Stomach (tissue), 9 donors: ENCODE measurements around the gene GOLGA6L7. TPM values are rescaled to one million over a fixed set of nuclear protein-coding genes. Genes with fewer than 3 reads are reported as not detected.
A peak's percentile ranks its signal among the peaks of the same experiment; 100 is the strongest.

Source experiments
- DNase-seq, 2 donors: peaks; one replicate each; pipeline versions ENCODE4 v3.0.0 to v3.0.0-alpha.2; 2013 to 2019
- H3K27ac ChIP-seq, 5 donors: fragments of 200-600 bp in 4 of 5; sonication (generic) in 4 of 5; one replicate each; pipeline ENCODE4 v1.5.1; 2013 to 2019; ENCODE audit warnings: mild to moderate bottlenecking in 1 of 5, moderate library complexity in 1 of 5
- H3K27me3 ChIP-seq, 3 donors: fragments of 200-600 bp; sonication (generic); one replicate each; pipeline ENCODE4 v1.5.1; 2017 to 2019; ENCODE audit warnings: mixed run types in 1 of 3
- H3K36me3 ChIP-seq, 4 donors: fragments of 200-600 bp; sonication (generic); 1 replicate in 3 of 4; 2 replicates in 1 of 4; pipeline ENCODE4 v1.5.1; 2016 to 2019
- H3K4me1 ChIP-seq, 4 donors: fragments of 200-600 bp; sonication (generic); one replicate each; pipeline ENCODE4 v1.5.1; 2016 to 2019
- H3K4me3 ChIP-seq, 4 donors: fragments of 200-600 bp; sonication (generic) in 3 of 4; one replicate each; pipeline ENCODE4 v1.5.1; 2016 to 2019; ENCODE audit warnings: mild to moderate bottlenecking in 1 of 4
- H3K9me3 ChIP-seq, 4 donors: fragments of 200-600 bp; sonication (generic); one replicate each; pipeline ENCODE4 v1.5.1; 2016 to 2019
- CTCF ChIP-seq, 7 experiments: fragments of 450-650 bp in 4 of 7; fragments of 200-600 bp in 3 of 7; sonication (generic) in 3 of 7; IDR thresholded peaks; one replicate each; pipeline ENCODE4 v1.5.1; 2016 to 2019; ENCODE audit warnings: antibody characterized with exemption in 7 of 7, control low read depth in 2 of 7, mild to moderate bottlenecking in 1 of 7
- EP300 ChIP-seq: sonication (generic); formaldehyde crosslinking; IDR thresholded peaks from one replicate; pipeline ENCODE4 v1.6.1; 2017; ENCODE audit warnings: antibody characterized with exemption
- POLR2A ChIP-seq, 4 donors: fragments of 450-650 bp; IDR thresholded peaks; one replicate each; pipeline ENCODE4 v1.6.1; 2016; ENCODE audit warnings: antibody characterized with exemption in 4 of 4, control low read depth in 2 of 4, mild to moderate bottlenecking in 1 of 4, moderate library complexity in 1 of 4
- POLR2AphosphoS5 ChIP-seq, 3 donors: sonication (generic); formaldehyde crosslinking; IDR thresholded peaks; one replicate each; pipeline ENCODE4 v1.6.1; 2016; ENCODE audit warnings: antibody characterized with exemption in 3 of 3
- WGBS, 5 donors: extraction: QIAGEN DNeasy Blood & Tissue Kit in 3 of 5; methylation state at CpG; one replicate each; pipeline versions ENCODE4 v1.1.5 to v1.1.7; 2013 to 2018; 5-methylcytosine and 5-hydroxymethylcytosine counted together
- intact Hi-C: fragments of 100-400 bp; cut with DNase I; formaldehyde crosslinking; loops from one replicate; pipeline ENCODE4 v1.15.1; 2023; ENCODE audit warnings: low total_unique reads
- polyA plus RNA-seq, 3 donors: library from polyadenylated mRNA; stranded (reverse); fragments of 200-250 nt; gene quantifications; one replicate each; pipeline ENCODE4 v1.2.3, GENCODE V29; 2013
- total RNA-seq, 5 donors: library from RNA; depleted of rRNA; stranded (reverse); fragments of >200 nt; gene quantifications; one replicate each; pipeline versions ENCODE4 v1.1.0 to v1.2.3, GENCODE V29; 2014 to 2016
- donor health status: healthy with polysubstance abuse.
- donor health status: Bipolar disorder and iron deficiency.
- donor health status: healthy.

Gene GOLGA6L7
- total and polyA plus RNA-seq, 8 donors, result not detected

GRCh38 chr15:28885128-28885629 lies 36.7 kb upstream of the GOLGA6L7 start:
- Histone ChIP-seq H3K4me1 (peaks cover 7 to 18% (median 15%) of the 10 kb centered on the region in 4 donors), H3K27me3 (peaks cover 0 to 49% (median 29%) of the 10 kb centered on the region in 3 donors), H3K27ac (no peak overlapping the region), H3K36me3 (no peaks in the 10 kb centered on the region), H3K4me3 (peak overlapping the region; percentile 49 to 51 (median 50)), H3K9me3 (no peaks in the 10 kb centered on the region)
- 27 to 32% (median 30%) methylated on average over 22 to 31 of the region's 31 CpGs for WGBS, 5 donors
- TF ChIP-seq POLR2AphosphoS5 (IDR thresholded peaks at IDR 0.05), result no peak
- no peak for TF ChIP-seq EP300
- TF ChIP-seq CTCF (IDR thresholded peaks at IDR 0.05), result no peak
- no peak for TF ChIP-seq POLR2A (IDR thresholded peaks at IDR 0.05)
- DNase-seq, result no peak
- intact Hi-C loops, result no loop called here

GRCh38 chr15:28884151-28884940 lies 35.9 kb upstream of the GOLGA6L7 start:
- DNase-seq, result no peak
- Histone ChIP-seq H3K4me1 (peaks cover 7 to 18% (median 15%) of the 10 kb centered on the region in 4 donors), H3K9me3 (no peaks in the 10 kb centered on the region), H3K27ac (no peak overlapping the region), H3K4me3 (no peak overlapping the region), H3K27me3 (peaks cover 0 to 47% (median 29%) of the 10 kb centered on the region in 3 donors), H3K36me3 (no peaks in the 10 kb centered on the region)
- TF ChIP-seq POLR2A (IDR thresholded peaks at IDR 0.05), result no peak
- no peak for TF ChIP-seq POLR2AphosphoS5 (IDR thresholded peaks at IDR 0.05)
- no peak for TF ChIP-seq CTCF (IDR thresholded peaks at IDR 0.05)
- no peak for TF ChIP-seq EP300
- WGBS, 5 donors, result 80 to 91% (median 87%) methylated on average over 11 of the region's 11 CpGs
- intact Hi-C loops, result no loop called here

- intact Hi-C loops, result no loop called here
- Histone ChIP-seq H3K27ac (no peak overlapping the region), H3K4me1 (peaks cover 5 to 13% (median 11%) of the 10 kb centered on the region in 4 donors), H3K36me3 (no peaks in the 10 kb centered on the region), H3K27me3 (peaks cover 0 to 25% (median 18%) of the 10 kb centered on the region in 3 donors), H3K9me3 (no peaks in the 10 kb centered on the region), H3K4me3 (no peak overlapping the region)
- WGBS, 5 donors, result 89 to 100% (median 97%) methylated on average over 1 of the region's 1 CpG
- no peak for TF ChIP-seq POLR2A (IDR thresholded peaks at IDR 0.05)
- TF ChIP-seq EP300, result no peak
- no peak for TF ChIP-seq POLR2AphosphoS5 (IDR thresholded peaks at IDR 0.05)
- no peak for TF ChIP-seq CTCF (IDR thresholded peaks at IDR 0.05)
- no peak for DNase-seq
Measured at GRCh38 chr15:28881600-28881999, 33.2 kb upstream of the GOLGA6L7 start.

- Histone ChIP-seq H3K27ac (no peak overlapping the region), H3K4me3 (no peak overlapping the region), H3K4me1 (peaks cover under 1 to 9% (median 7%) of the 10 kb centered on the region in 4 donors), H3K9me3 (no peaks in the 10 kb centered on the region), H3K27me3 (peaks cover 0 to 21% (median 14%) of the 10 kb centered on the region in 3 donors), H3K36me3 (no peaks in the 10 kb centered on the region)
- no peak for DNase-seq
- WGBS, 5 donors, result 51 to 82% (median 64%) methylated on average over 2 to 3 of the region's 3 CpGs
- no peak for TF ChIP-seq CTCF (IDR thresholded peaks at IDR 0.05)
- TF ChIP-seq POLR2A (IDR thresholded peaks at IDR 0.05), result no peak
- no peak for TF ChIP-seq EP300
- TF ChIP-seq POLR2AphosphoS5 (IDR thresholded peaks at IDR 0.05), result no peak
- intact Hi-C loops, result no loop called here
Measured at GRCh38 chr15:28881170-28881569, 32.7 kb upstream of the GOLGA6L7 start.
